DOHH2 (cell line): Measurements from ENCODE around the gene CAPN10.

Source experiments
- H3F3A ChIP-seq: fragments of 200-600 bp; sonication (generic), shearing (Covaris generic); 2 replicates; pipeline ENCODE4 v1.6.0; 2016; ENCODE audit warnings: antibody characterized with exemption, mild to moderate bottlenecking; ENCODE audit not compliant: control insufficient read depth, insufficient read depth
- H3K27ac ChIP-seq: fragments of 200-600 bp; sonication (generic); 2 replicates; pipeline ENCODE4 v1.5.1; 2014; ENCODE audit warnings: low read depth, mild to moderate bottlenecking, low read length, moderate library complexity
- H3K27me3 ChIP-seq: fragments of 200-600 bp; sonication (generic); 2 replicates; pipeline ENCODE4 v1.6.1; 2014; ENCODE audit warnings: mild to moderate bottlenecking, low read length, mixed read lengths; ENCODE audit not compliant: control insufficient read depth
- H3K36me3 ChIP-seq: fragments of 200-600 bp; sonication (generic); 2 replicates; pipeline ENCODE4 v1.6.1; 2014; ENCODE audit warnings: mild to moderate bottlenecking, low read length, moderate library complexity, mixed read lengths; ENCODE audit not compliant: control insufficient read depth
- H3K4me1 ChIP-seq: fragments of 200-600 bp; sonication (generic); 2 replicates; pipeline ENCODE4 v1.6.1; 2014; ENCODE audit warnings: mild to moderate bottlenecking, low read length, mixed read lengths; ENCODE audit not compliant: control insufficient read depth
- H3K4me2 ChIP-seq: fragments of 200-600 bp; sonication (generic); 2 replicates; pipeline ENCODE4 v1.6.0; 2014; ENCODE audit warnings: mild to moderate bottlenecking, low read length, moderate library complexity
- H3K4me3 ChIP-seq: fragments of 200-600 bp; sonication (generic); 2 replicates; pipeline ENCODE4 v1.5.1; 2014; ENCODE audit warnings: mild to moderate bottlenecking, low read length, mixed read lengths
- H3K79me2 ChIP-seq: fragments of 200-600 bp; sonication (generic); 2 replicates; pipeline ENCODE4 v1.6.1; 2014; ENCODE audit warnings: mild to moderate bottlenecking, low read length, mixed read lengths; ENCODE audit not compliant: control insufficient read depth
- H3K9me2 ChIP-seq: fragments of 200-600 bp; sonication (generic); replicated peaks from 2 replicates; pipeline ENCODE4 v1.6.1; 2014; ENCODE audit warnings: mild to moderate bottlenecking, low read length, mixed read lengths; ENCODE audit not compliant: control insufficient read depth
- H3K9me3 ChIP-seq: fragments of 200-600 bp; sonication (generic); 2 replicates; pipeline ENCODE4 v1.6.1; 2014; ENCODE audit warnings: antibody characterized with exemption, low read length, mixed read lengths; ENCODE audit not compliant: control insufficient read depth, insufficient read depth
- H4K20me1 ChIP-seq: fragments of 200-600 bp; sonication (generic); 2 replicates; pipeline ENCODE4 v1.6.0; 2014; ENCODE audit warnings: low read depth, mild to moderate bottlenecking, antibody characterized with exemption, low read length, moderate library complexity; ENCODE audit not compliant: control insufficient read depth, insufficient read depth
- CTCF ChIP-seq: fragments of 200-600 bp; sonication (generic); IDR thresholded peaks from one replicate; pipeline ENCODE4 v1.5.1; 2014; ENCODE audit warnings: antibody characterized with exemption, mild to moderate bottlenecking, low read depth, low read length; ENCODE audit not compliant: poor library complexity, severe bottlenecking
- EZH2phosphoT487 ChIP-seq: fragments of 200-600 bp; sonication (generic); IDR thresholded peaks from 2 replicates; pipeline ENCODE4 v1.6.1; 2017; ENCODE audit warnings: borderline replicate concordance, mild to moderate bottlenecking, antibody characterized with exemption, low read length, moderate library complexity, mixed read lengths

The CAPN10 gene

DNA sequence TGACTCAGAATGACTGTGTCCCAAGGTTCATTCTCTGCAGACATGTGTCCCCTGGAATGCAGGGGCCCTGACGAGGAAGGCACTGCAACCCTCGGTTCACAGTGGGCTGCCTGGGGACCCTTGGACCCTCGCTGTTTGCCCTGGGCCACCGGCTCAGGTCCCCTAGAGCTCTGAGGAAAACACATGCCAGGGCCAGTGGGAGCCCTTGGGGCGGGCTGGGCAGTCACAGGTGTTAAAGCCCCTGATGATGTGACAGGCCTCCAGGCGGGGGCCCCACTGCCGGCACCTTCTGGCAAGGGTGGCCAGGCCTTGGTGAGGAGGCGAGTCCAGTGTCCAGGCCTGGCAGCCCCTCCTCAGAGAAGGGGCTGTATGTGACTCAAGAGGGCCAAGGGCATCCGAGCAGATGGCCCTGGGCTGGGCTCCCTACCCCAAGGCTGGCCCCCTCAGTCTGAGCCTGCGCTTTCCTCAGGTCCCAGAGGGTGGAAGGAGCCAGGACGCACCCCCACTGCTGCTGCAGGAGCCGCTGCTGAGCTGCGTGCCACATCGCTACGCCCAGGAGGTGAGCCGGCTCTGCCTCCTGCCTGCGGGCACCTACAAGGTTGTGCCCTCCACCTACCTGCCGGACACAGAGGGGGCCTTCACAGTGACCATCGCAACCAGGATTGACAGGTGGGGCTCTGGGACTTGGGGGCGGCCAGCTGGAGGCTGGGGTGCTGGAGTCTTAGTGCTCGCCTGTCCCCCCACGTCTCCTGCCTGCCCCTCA, 11.1 kb downstream of the CAPN10 start:
- no peaks in the 10 kb centered on the region for H3F3A ChIP-seq
- H4K20me1 ChIP-seq: no peaks in the 10 kb centered on the region
- no peaks in the 10 kb centered on the region for H3K4me1 ChIP-seq
- TF ChIP-seq EZH2phosphoT487: no peak
- no peak for TF ChIP-seq CTCF
- peaks cover 29% of the 10 kb centered on the region for H3K79me2 ChIP-seq
- H3K4me3 ChIP-seq: no peak overlapping the region
- peaks cover 11% of the 10 kb centered on the region; the same call in 1 of the 2 replicates for H3K36me3 ChIP-seq
- no peaks in the 10 kb centered on the region for H3K9me2 ChIP-seq
- H3K27ac ChIP-seq: no peak overlapping the region
- no peaks in the 10 kb centered on the region for H3K27me3 ChIP-seq
- H3K4me2 ChIP-seq: no peak overlapping the region
- H3K9me3 ChIP-seq: no peaks in the 10 kb centered on the region

- no peak for TF ChIP-seq CTCF
- TF ChIP-seq EZH2phosphoT487: no peak
- Histone ChIP-seq H3F3A (no peaks in the 10 kb centered on the region), H3K36me3 (peaks cover 11% of the 10 kb centered on the region; the same call in 1 of the 2 replicates), H4K20me1 (no peaks in the 10 kb centered on the region), H3K4me3 (no peak overlapping the region), H3K4me1 (no peaks in the 10 kb centered on the region), H3K4me2 (no peak overlapping the region), H3K27me3 (no peaks in the 10 kb centered on the region), H3K27ac (no peak overlapping the region), H3K9me3 (no peaks in the 10 kb centered on the region), H3K9me2 (no peaks in the 10 kb centered on the region), H3K79me2 (peaks cover 21% of the 10 kb centered on the region)
Measured at GRCh38 chr2:240598311-240598911, 11.9 kb downstream of the CAPN10 start.

DNA sequence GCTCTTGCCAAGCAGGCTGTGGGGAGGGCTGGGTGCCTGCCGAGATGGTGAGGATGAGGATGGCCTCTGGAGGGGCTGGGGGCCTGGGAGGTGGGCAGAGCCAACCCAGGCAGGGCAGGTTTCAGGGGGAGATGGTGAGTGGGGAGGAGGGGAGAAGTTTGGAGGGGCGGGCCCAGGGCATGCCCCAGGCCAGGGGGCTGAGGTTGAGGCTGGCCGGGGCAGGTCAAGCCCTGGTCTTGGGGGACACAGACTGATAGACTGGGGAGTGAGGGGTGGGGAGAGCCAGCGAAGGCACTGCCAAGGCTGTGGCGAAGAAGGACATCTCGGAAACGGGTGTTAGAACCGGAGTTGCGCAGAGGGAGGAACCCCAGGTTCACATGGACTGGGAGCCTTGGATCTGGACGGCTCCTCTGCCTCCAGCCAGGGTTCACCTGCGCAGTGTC, 12.6 kb downstream of the CAPN10 start:
- Histone ChIP-seq H3K27ac (no peak overlapping the region), H3K4me1 (no peaks in the 10 kb centered on the region), H3K27me3 (no peaks in the 10 kb centered on the region), H3K9me3 (no peaks in the 10 kb centered on the region), H3K36me3 (peaks cover 11% of the 10 kb centered on the region; the same call in 1 of the 2 replicates), H3K9me2 (no peaks in the 10 kb centered on the region), H3K4me2 (no peak overlapping the region), H3F3A (no peaks in the 10 kb centered on the region), H3K79me2 (peaks cover 14% of the 10 kb centered on the region), H4K20me1 (no peaks in the 10 kb centered on the region), H3K4me3 (no peak overlapping the region)
- TF ChIP-seq EZH2phosphoT487 (no peak), CTCF (no peak)
